Tongue (tissue), 2 donors: Measurements from ENCODE around the gene UST. TPM values are rescaled to one million over a fixed set of nuclear protein-coding genes. Genes with fewer than 3 reads are reported as not detected.
"Not testable (repeated sequence)": the region's sequence is repeated elsewhere in the genome, so short reads cannot be mapped to it uniquely, and the experiment has no call there.

ENCODE experiments used
- DNase-seq: peaks from one replicate; pipeline ENCODE4 v3.0.0-alpha.2; 2015
- total RNA-seq: library from RNA; depleted of rRNA; stranded (reverse); fragments of >200 nt; gene quantifications from one replicate; pipeline ENCODE4 v1.2.3, GENCODE V29; 2014

The UST gene
- total RNA-seq, 1 donor from 2014 or later = 15.0 TPM

GRCh38 chr6:148979014-148979901 lies 232.4 kb downstream of the UST start:
- no peak for DNase-seq

- DNase-seq = no peak
These were observed 233.4 kb downstream of the UST start for GRCh38 chr6:148980234-148980633.

GRCh38 chr6:148981515-148981914 lies 234.7 kb downstream of the UST start:
- no peak for DNase-seq

GRCh38 chr6:148983101-148983761 lies 236.4 kb downstream of the UST start:
- DNase-seq = no peak

GRCh38 chr6:148983966-148984365 lies 237.1 kb downstream of the UST start:
- DNase-seq = peak; percentile 24

- peak; percentile 38 for DNase-seq
These were observed 237.8 kb downstream of the UST start for GRCh38 chr6:148984531-148985056.

GRCh38 chr6:148985499-148985898 lies 238.7 kb downstream of the UST start:
- DNase-seq = no peak

- no peak for DNase-seq
These were observed 239.8 kb downstream of the UST start for GRCh38 chr6:148986608-148987007.

- DNase-seq = no peak
These were observed 241.2 kb downstream of the UST start for GRCh38 chr6:148987982-148988381.

GRCh38 chr6:148989585-148989984 lies 242.8 kb downstream of the UST start:
- DNase-seq = no peak

- DNase-seq = no peak
These were observed 243.6 kb downstream of the UST start for GRCh38 chr6:148990403-148990802.

GRCh38 chr6:148996815-148997214 lies 250.0 kb downstream of the UST start:
- DNase-seq = no peak

GRCh38 chr6:148997865-148998264 lies 251.0 kb downstream of the UST start:
- DNase-seq = no peak

GRCh38 chr6:148998704-148999103 lies 251.9 kb downstream of the UST start:
- DNase-seq = no peak

GRCh38 chr6:148999501-148999900 lies 252.7 kb downstream of the UST start:
- no peak for DNase-seq

- peak; percentile 37 for DNase-seq
These were observed 253.2 kb downstream of the UST start for GRCh38 chr6:148999929-149000468.

- DNase-seq = no peak
These were observed 254.6 kb downstream of the UST start for GRCh38 chr6:149001422-149001821.

- no peak for DNase-seq
These were observed 256.7 kb downstream of the UST start for GRCh38 chr6:149003560-149003959.

GRCh38 chr6:149004664-149005063 lies 257.8 kb downstream of the UST start:
- DNase-seq = no peak

GRCh38 chr6:149006236-149006635 lies 259.4 kb downstream of the UST start:
- not testable (repeated sequence) for DNase-seq

GRCh38 chr6:149006671-149007070 lies 259.8 kb downstream of the UST start:
- no peak for DNase-seq

GRCh38 chr6:149007846-149008245 lies 261.0 kb downstream of the UST start:
- DNase-seq = peak; percentile 37

GRCh38 chr6:149008741-149009140 lies 261.9 kb downstream of the UST start:
- DNase-seq = no peak
